Measurements from ENCODE around the gene RPL31. TPM values are rescaled to one million over a fixed set of nuclear protein-coding genes. Genes with fewer than 3 reads are reported as not detected.

RPL31 gene
- total RNA-seq, 1 donor from 2014 or later, result 954 TPM

GRCh38 chr2:100992262-100992661 is 9.8 kb upstream of the RPL31 start:
- DNase-seq (ENCODE audit: low spot score in 2 of 2), result no peak
- FAIRE-seq, result no peak

GRCh38 chr2:100993294-100993693 is 8.8 kb upstream of the RPL31 start:
- DNase-seq (ENCODE audit: low spot score in 2 of 2), result no peak
- FAIRE-seq, result no peak

- no peak for DNase-seq (ENCODE audit: low spot score in 2 of 2)
- no peak for FAIRE-seq
Measured at GRCh38 chr2:100995309-100996075, 6.6 kb upstream of the RPL31 start.

GRCh38 chr2:100997509-100998234 is 4.4 kb upstream of the RPL31 start:
- no peak for FAIRE-seq
- no peak for DNase-seq (ENCODE audit: low spot score in 2 of 2)

GRCh38 chr2:100998235-100998573 is 3.9 kb upstream of the RPL31 start:
- DNase-seq (ENCODE audit: low spot score in 2 of 2) (no peak), FAIRE-seq (no peak)

- no peak for DNase-seq (ENCODE audit: low spot score in 2 of 2)
- FAIRE-seq, result no peak
Measured at GRCh38 chr2:100999995-101000394, 2.1 kb upstream of the RPL31 start.

GRCh38 chr2:101002562-101003277 is 631 bp downstream of the RPL31 start:
- no peak for FAIRE-seq
- DNase-seq (ENCODE audit: low spot score in 2 of 2), result no peak

GRCh38 chr2:101003278-101003775 is 1.2 kb downstream of the RPL31 start:
- DNase-seq (ENCODE audit: low spot score in 2 of 2), result no peak
- FAIRE-seq, result no peak

- no peak for FAIRE-seq
Measured at GRCh38 chr2:101004620-101005325, 2.7 kb downstream of the RPL31 start.

GRCh38 chr2:101006065-101006715 is 4.1 kb downstream of the RPL31 start:
- FAIRE-seq (no peak), DNase-seq (ENCODE audit: low spot score in 2 of 2) (no peak)

More at GRCh38 chr2:101004620-101005325, 2.7 kb downstream of the RPL31 start:
- DNase-seq (ENCODE audit: low spot score in 2 of 2), result no peak

GRCh38 chr2:101007415-101008345 is 5.6 kb downstream of the RPL31 start:
- FAIRE-seq, result no peak
- DNase-seq (ENCODE audit: low spot score in 2 of 2), result no peak

GRCh38 chr2:101011152-101011551 is 9.1 kb downstream of the RPL31 start:
- DNase-seq (ENCODE audit: low spot score in 2 of 2), result no peak
- FAIRE-seq, result no peak

GRCh38 chr2:101012054-101012705 is 10.1 kb downstream of the RPL31 start:
- no peak for FAIRE-seq
- no peak for DNase-seq (ENCODE audit: low spot score in 2 of 2)

- no peak for FAIRE-seq
Measured at GRCh38 chr2:101012706-101013181, 10.7 kb downstream of the RPL31 start.

GRCh38 chr2:101014264-101014857 is 12.3 kb downstream of the RPL31 start:
- no peak for FAIRE-seq
- no peak for DNase-seq (ENCODE audit: low spot score in 2 of 2)

More at GRCh38 chr2:101012706-101013181, 10.7 kb downstream of the RPL31 start:
- no peak for DNase-seq (ENCODE audit: low spot score in 2 of 2)

- DNase-seq (ENCODE audit: low spot score in 2 of 2) (no peak), FAIRE-seq (no peak)
Measured at GRCh38 chr2:101017371-101017770, 15.3 kb downstream of the RPL31 start.

GRCh38 chr2:101018934-101019333 is 16.8 kb downstream of the RPL31 start:
- FAIRE-seq (no peak), DNase-seq (ENCODE audit: low spot score in 2 of 2) (no peak)

GRCh38 chr2:101022221-101022620 is 20.1 kb downstream of the RPL31 start:
- FAIRE-seq, result no peak
- no peak for DNase-seq (ENCODE audit: low spot score in 2 of 2)
